Erythroblast (primary cell): ENCODE results near the gene PCBP3.

ENCODE experiments used
- DNase-seq, 2 experiments: peaks; one replicate each; lab custom pipeline; 2025; lab: John Stamatoyannopoulos, UW
- GATA1 ChIP-seq: IDR thresholded peaks from 2 replicates; pipeline ENCODE4 v1.6.1; 2011; ENCODE audit warnings: low read depth, mild to moderate bottlenecking, control low read depth, low read length, moderate library complexity
- POLR2A ChIP-seq: IDR thresholded peaks from 2 replicates; pipeline ENCODE4 v1.6.1; 2011; ENCODE audit warnings: mild to moderate bottlenecking, low read length

PCBP3 gene

GRCh38 chr21:45821315-45821962 is 177.9 kb downstream of the PCBP3 start:
- DNase-seq, result no peak
- TF ChIP-seq POLR2A (no peak), GATA1 (no peak)

GRCh38 chr21:45821998-45822397 is 178.5 kb downstream of the PCBP3 start:
- no peak for DNase-seq
- no peak for TF ChIP-seq POLR2A
- no peak for TF ChIP-seq GATA1

- no peak for DNase-seq
- TF ChIP-seq GATA1 (no peak), POLR2A (no peak)
Observed at GRCh38 chr21:45822429-45823099, 179.0 kb downstream of the PCBP3 start.

GRCh38 chr21:45823100-45823681 is 179.7 kb downstream of the PCBP3 start:
- DNase-seq, result no peak
- TF ChIP-seq POLR2A, result no peak
- no peak for TF ChIP-seq GATA1

GRCh38 chr21:45824546-45825215 is 181.2 kb downstream of the PCBP3 start:
- TF ChIP-seq POLR2A, result no peak
- no peak for TF ChIP-seq GATA1
- DNase-seq, result no peak

GRCh38 chr21:45825219-45825618 is 181.7 kb downstream of the PCBP3 start:
- TF ChIP-seq GATA1 (no peak), POLR2A (no peak)

GRCh38 chr21:45826676-45827301 is 183.3 kb downstream of the PCBP3 start:
- no peak for DNase-seq
- TF ChIP-seq POLR2A, result no peak
- no peak for TF ChIP-seq GATA1

More at GRCh38 chr21:45825219-45825618, 181.7 kb downstream of the PCBP3 start:
- DNase-seq, result no peak

GRCh38 chr21:45827302-45827692 is 183.8 kb downstream of the PCBP3 start:
- no peak for DNase-seq
- TF ChIP-seq GATA1 (no peak), POLR2A (no peak)

GRCh38 chr21:45827881-45828579 is 184.5 kb downstream of the PCBP3 start:
- DNase-seq, result no peak
- TF ChIP-seq GATA1 (no peak), POLR2A (no peak)

- TF ChIP-seq GATA1 (no peak), POLR2A (no peak)
- no peak for DNase-seq
Observed at GRCh38 chr21:45828580-45829570, 185.3 kb downstream of the PCBP3 start.

GRCh38 chr21:45829668-45830067 is 186.1 kb downstream of the PCBP3 start:
- TF ChIP-seq POLR2A (no peak), GATA1 (no peak)
- no peak for DNase-seq

- DNase-seq, result no peak
- TF ChIP-seq GATA1 (no peak), POLR2A (no peak)
Observed at GRCh38 chr21:45830221-45830640, 186.7 kb downstream of the PCBP3 start.

GRCh38 chr21:45830720-45831366 is 187.3 kb downstream of the PCBP3 start:
- TF ChIP-seq GATA1 (no peak), POLR2A (no peak)
- DNase-seq, result no peak
